ENCODE measurements around the gene LARGE1.

The LARGE1 gene

DNA sequence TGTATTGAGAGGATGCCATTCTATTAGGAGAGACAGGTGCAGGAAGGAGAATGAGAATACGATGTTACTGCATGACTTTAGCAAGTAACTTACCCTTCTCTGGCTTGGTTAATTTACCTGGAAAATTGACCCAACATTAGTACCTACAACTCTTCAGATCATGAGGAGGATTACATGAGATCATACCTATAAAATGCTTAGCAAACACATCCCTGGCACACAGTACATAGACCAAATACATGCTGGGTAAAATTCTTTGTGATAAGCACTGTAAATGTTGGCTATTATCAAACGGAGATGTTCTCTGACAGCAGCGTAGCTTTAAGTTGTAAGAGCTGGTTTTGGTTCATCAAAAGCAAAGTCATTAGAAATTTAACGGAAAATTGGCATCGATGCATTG lies 28.8 kb downstream of the LARGE1 start:
- FAIRE-seq: no peak
- TF ChIP-seq POU2F2 (IDR thresholded peaks at IDR 0.05; ENCODE audit: low read depth, low read length): no peak
- TF ChIP-seq PAX5 (IDR thresholded peaks at IDR 0.05; ENCODE audit: insufficient read depth, low read length, severe bottlenecking): no peak
- no peak for TF ChIP-seq POLR2A (IDR thresholded peaks at IDR 0.05; ENCODE audit: low read depth, low read length)
- TF ChIP-seq POLR2AphosphoS5 (IDR thresholded peaks at IDR 0.05; ENCODE audit: low read depth, low read length): no peak
- no peak for TF ChIP-seq SPI1 (IDR thresholded peaks at IDR 0.05; ENCODE audit: low read depth, low read length)
- TF ChIP-seq TAF1 (IDR thresholded peaks at IDR 0.05; ENCODE audit: low read depth, low read length): no peak
- DNase-seq (ENCODE audit: insufficient read length, low spot score): no peak

GRCh38 chr22:33889748-33890147 lies 30.5 kb downstream of the LARGE1 start:
- DNase-seq (ENCODE audit: insufficient read length, low spot score) (no peak), FAIRE-seq (peak; percentile 45)
- no peak for TF ChIP-seq PAX5 (IDR thresholded peaks at IDR 0.05; ENCODE audit: insufficient read depth, low read length, severe bottlenecking)
- TF ChIP-seq POLR2A (IDR thresholded peaks at IDR 0.05; ENCODE audit: low read depth, low read length): no peak
- no peak for TF ChIP-seq POU2F2 (IDR thresholded peaks at IDR 0.05; ENCODE audit: low read depth, low read length)

DNA sequence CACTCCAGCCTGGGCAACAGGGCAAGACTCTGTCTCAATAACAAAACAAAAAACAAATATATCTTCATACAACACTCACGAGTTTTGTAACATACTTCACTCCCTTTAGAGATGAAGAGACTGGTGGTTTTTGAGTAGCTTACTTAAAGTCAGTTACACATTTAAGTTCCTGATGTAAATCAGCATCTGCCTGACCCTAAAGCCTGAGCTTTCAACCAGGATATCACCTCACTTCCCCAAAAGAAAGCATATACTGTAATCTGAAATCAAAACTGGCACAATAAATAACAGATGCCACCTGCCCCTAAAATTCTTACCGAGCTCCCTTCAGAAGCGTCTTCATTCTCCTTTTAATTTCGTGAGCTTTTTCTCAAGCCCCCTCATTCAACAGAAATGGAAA lies 31.5 kb downstream of the LARGE1 start:
- DNase-seq (ENCODE audit: insufficient read length, low spot score) (no peak), FAIRE-seq (no peak)
- TF ChIP-seq POLR2AphosphoS5 (IDR thresholded peaks at IDR 0.05; ENCODE audit: low read depth, low read length) (no peak), SPI1 (IDR thresholded peaks at IDR 0.05; ENCODE audit: low read depth, low read length) (peak; percentile 43; the same call in 1 of the 2 replicates), POU2F2 (IDR thresholded peaks at IDR 0.05; ENCODE audit: low read depth, low read length) (no peak), PAX5 (IDR thresholded peaks at IDR 0.05; ENCODE audit: insufficient read depth, low read length, severe bottlenecking) (no peak), POLR2A (IDR thresholded peaks at IDR 0.05; ENCODE audit: low read depth, low read length) (no peak)

- no peak for FAIRE-seq
- DNase-seq (ENCODE audit: insufficient read length, low spot score): no peak
- TF ChIP-seq POU2F2 (IDR thresholded peaks at IDR 0.05; ENCODE audit: low read depth, low read length) (no peak), POLR2AphosphoS5 (IDR thresholded peaks at IDR 0.05; ENCODE audit: low read depth, low read length) (no peak), TAF1 (IDR thresholded peaks at IDR 0.05; ENCODE audit: low read depth, low read length) (no peak), POLR2A (IDR thresholded peaks at IDR 0.05; ENCODE audit: low read depth, low read length) (no peak), PAX5 (IDR thresholded peaks at IDR 0.05; ENCODE audit: insufficient read depth, low read length, severe bottlenecking) (no peak), SPI1 (IDR thresholded peaks at IDR 0.05; ENCODE audit: low read depth, low read length) (no peak)
Measured at GRCh38 chr22:33887173-33887572, 33.1 kb downstream of the LARGE1 start.

DNA sequence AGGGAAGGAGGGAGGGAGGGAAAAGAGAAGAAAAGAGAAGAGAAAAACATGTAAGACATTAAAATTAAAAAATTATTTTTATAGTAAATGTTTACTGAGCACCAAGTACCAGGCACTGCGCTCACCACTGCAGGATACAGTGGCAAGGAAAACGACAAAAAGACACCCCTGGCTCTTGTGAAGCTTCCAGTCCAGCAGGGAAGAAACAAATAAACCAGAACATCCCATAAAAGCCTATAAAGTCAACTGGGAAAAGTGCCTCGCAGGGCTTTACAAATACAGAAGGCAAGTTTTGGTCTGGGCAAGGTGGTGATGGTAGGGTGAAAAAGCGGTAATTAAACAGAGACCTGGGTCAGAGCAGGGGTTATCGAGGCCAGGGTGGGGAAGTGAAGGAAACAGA lies 33.6 kb downstream of the LARGE1 start:
- FAIRE-seq: no peak
- TF ChIP-seq POLR2A (IDR thresholded peaks at IDR 0.05; ENCODE audit: low read depth, low read length): no peak
- TF ChIP-seq TAF1 (IDR thresholded peaks at IDR 0.05; ENCODE audit: low read depth, low read length): no peak
- no peak for DNase-seq (ENCODE audit: insufficient read length, low spot score)

DNA sequence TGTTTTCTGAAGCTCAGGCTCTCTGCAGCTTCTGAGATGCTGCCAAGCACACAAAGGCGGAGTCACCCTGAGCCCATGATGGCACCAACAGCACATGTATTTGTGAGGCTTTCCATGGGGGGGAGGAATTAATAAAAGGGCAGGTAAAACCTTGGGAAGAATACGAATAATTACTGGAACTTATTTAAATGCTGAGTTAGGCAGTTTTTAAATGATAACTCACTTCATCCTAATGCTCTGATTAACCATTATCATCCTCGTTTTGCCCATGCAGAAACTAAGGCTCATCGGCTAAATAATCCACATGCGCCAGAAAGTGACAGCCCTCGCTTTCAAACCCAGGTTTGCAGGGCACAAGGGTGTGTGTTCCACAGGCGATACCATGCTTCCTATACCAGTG lies 35.4 kb downstream of the LARGE1 start:
- no peak for DNase-seq (ENCODE audit: insufficient read length, low spot score)
- TF ChIP-seq PAX5 (IDR thresholded peaks at IDR 0.05; ENCODE audit: insufficient read depth, low read length, severe bottlenecking): no peak
- no peak for FAIRE-seq

- FAIRE-seq (peak; percentile 48), DNase-seq (ENCODE audit: insufficient read length, low spot score) (no peak)
- no peak for TF ChIP-seq SPI1 (IDR thresholded peaks at IDR 0.05; ENCODE audit: low read depth, low read length)
- no peak for TF ChIP-seq POU2F2 (IDR thresholded peaks at IDR 0.05; ENCODE audit: low read depth, low read length)
- no peak for TF ChIP-seq TAF1 (IDR thresholded peaks at IDR 0.05; ENCODE audit: low read depth, low read length)
- no peak for TF ChIP-seq POLR2A (IDR thresholded peaks at IDR 0.05; ENCODE audit: low read depth, low read length)
- no peak for TF ChIP-seq PAX5 (IDR thresholded peaks at IDR 0.05; ENCODE audit: insufficient read depth, low read length, severe bottlenecking)
- no peak for TF ChIP-seq POLR2AphosphoS5 (IDR thresholded peaks at IDR 0.05; ENCODE audit: low read depth, low read length)
Measured at GRCh38 chr22:33883961-33884808, 36.1 kb downstream of the LARGE1 start.

GRCh38 chr22:33883561-33883960 lies 36.7 kb downstream of the LARGE1 start:
- FAIRE-seq (no peak), DNase-seq (ENCODE audit: insufficient read length, low spot score) (no peak)
- TF ChIP-seq POU2F2 (IDR thresholded peaks at IDR 0.05; ENCODE audit: low read depth, low read length) (no peak), POLR2A (IDR thresholded peaks at IDR 0.05; ENCODE audit: low read depth, low read length) (no peak), PAX5 (IDR thresholded peaks at IDR 0.05; ENCODE audit: insufficient read depth, low read length, severe bottlenecking) (no peak), SPI1 (IDR thresholded peaks at IDR 0.05; ENCODE audit: low read depth, low read length) (no peak), POLR2AphosphoS5 (IDR thresholded peaks at IDR 0.05; ENCODE audit: low read depth, low read length) (no peak), TAF1 (IDR thresholded peaks at IDR 0.05; ENCODE audit: low read depth, low read length) (no peak)

- TF ChIP-seq POLR2AphosphoS5 (IDR thresholded peaks at IDR 0.05; ENCODE audit: low read depth, low read length) (no peak), POU2F2 (IDR thresholded peaks at IDR 0.05; ENCODE audit: low read depth, low read length) (no peak), PAX5 (IDR thresholded peaks at IDR 0.05; ENCODE audit: insufficient read depth, low read length, severe bottlenecking) (no peak), POLR2A (IDR thresholded peaks at IDR 0.05; ENCODE audit: low read depth, low read length) (no peak), TAF1 (IDR thresholded peaks at IDR 0.05; ENCODE audit: low read depth, low read length) (no peak), SPI1 (IDR thresholded peaks at IDR 0.05; ENCODE audit: low read depth, low read length) (no peak)
- DNase-seq (ENCODE audit: insufficient read length, low spot score) (no peak), FAIRE-seq (no peak)
Measured at GRCh38 chr22:33882991-33883390, 37.3 kb downstream of the LARGE1 start.

GRCh38 chr22:33880986-33881385 lies 39.3 kb downstream of the LARGE1 start:
- DNase-seq (ENCODE audit: insufficient read length, low spot score): no peak
- TF ChIP-seq POLR2A (IDR thresholded peaks at IDR 0.05; ENCODE audit: low read depth, low read length): no peak
- no peak for TF ChIP-seq PAX5 (IDR thresholded peaks at IDR 0.05; ENCODE audit: insufficient read depth, low read length, severe bottlenecking)
- TF ChIP-seq TAF1 (IDR thresholded peaks at IDR 0.05; ENCODE audit: low read depth, low read length): no peak
- TF ChIP-seq POLR2AphosphoS5 (IDR thresholded peaks at IDR 0.05; ENCODE audit: low read depth, low read length): no peak
- TF ChIP-seq SPI1 (IDR thresholded peaks at IDR 0.05; ENCODE audit: low read depth, low read length): no peak
- no peak for TF ChIP-seq POU2F2 (IDR thresholded peaks at IDR 0.05; ENCODE audit: low read depth, low read length)
- FAIRE-seq: no peak
